ENCODE results near the gene KRT86.

The KRT86 gene

GRCh38 chr12:52274521-52275120 is at the start of gene KRT86:
KRT86 (plus strand) TSS chr12:52274645; CDS start chr12:52301917, 27,272 bp downstream.
- DNase-seq, result no peak

- DNase-seq, result no peak
Observed at GRCh38 chr12:52225752-52226151, 48.7 kb upstream of the KRT86 start.

- DNase-seq, result no peak
Observed at GRCh38 chr12:52226446-52226845, 48.0 kb upstream of the KRT86 start.

GRCh38 chr12:52227606-52228166 is 46.8 kb upstream of the KRT86 start:
- DNase-seq, result no peak

- DNase-seq, result no peak
Observed at GRCh38 chr12:52228366-52228765, 46.1 kb upstream of the KRT86 start.

GRCh38 chr12:52228931-52229330 is 45.5 kb upstream of the KRT86 start:
- no peak for DNase-seq

GRCh38 chr12:52229836-52230343 is 44.6 kb upstream of the KRT86 start:
- DNase-seq, result no peak

- DNase-seq, result no peak
Observed at GRCh38 chr12:52230364-52231281, 43.8 kb upstream of the KRT86 start.

- DNase-seq, result no peak
Observed at GRCh38 chr12:52231305-52232202, 42.9 kb upstream of the KRT86 start.

- DNase-seq, result peak in 1 of 2 experiments; percentile 21
Observed at GRCh38 chr12:52232203-52232673, 42.2 kb upstream of the KRT86 start.

- peak in 1 of 2 experiments; percentile 46 for DNase-seq
Observed at GRCh38 chr12:52232674-52233461, 41.6 kb upstream of the KRT86 start, which contains the start of gene KRT7. KRT7 (plus strand) TSS chr12:52233243; CDS start chr12:52233297, 54 bp downstream.

GRCh38 chr12:52233462-52234207 is 40.8 kb upstream of the KRT86 start:
- DNase-seq, result peak in 1 of 2 experiments; percentile 18

- no peak for DNase-seq
Observed at GRCh38 chr12:52234223-52234810, 40.1 kb upstream of the KRT86 start.

- no peak for DNase-seq
Observed at GRCh38 chr12:52235001-52235764, 39.3 kb upstream of the KRT86 start.

- DNase-seq, result peak; percentile 90 to 93
Observed at GRCh38 chr12:52235822-52236361, 38.6 kb upstream of the KRT86 start.

GRCh38 chr12:52236386-52237050 is 37.9 kb upstream of the KRT86 start:
- DNase-seq, result no peak

GRCh38 chr12:52238207-52238840 is 36.1 kb upstream of the KRT86 start:
- DNase-seq, result no peak
